ENCODE data around the gene ATPAF2.

The ATPAF2 gene

DNA sequence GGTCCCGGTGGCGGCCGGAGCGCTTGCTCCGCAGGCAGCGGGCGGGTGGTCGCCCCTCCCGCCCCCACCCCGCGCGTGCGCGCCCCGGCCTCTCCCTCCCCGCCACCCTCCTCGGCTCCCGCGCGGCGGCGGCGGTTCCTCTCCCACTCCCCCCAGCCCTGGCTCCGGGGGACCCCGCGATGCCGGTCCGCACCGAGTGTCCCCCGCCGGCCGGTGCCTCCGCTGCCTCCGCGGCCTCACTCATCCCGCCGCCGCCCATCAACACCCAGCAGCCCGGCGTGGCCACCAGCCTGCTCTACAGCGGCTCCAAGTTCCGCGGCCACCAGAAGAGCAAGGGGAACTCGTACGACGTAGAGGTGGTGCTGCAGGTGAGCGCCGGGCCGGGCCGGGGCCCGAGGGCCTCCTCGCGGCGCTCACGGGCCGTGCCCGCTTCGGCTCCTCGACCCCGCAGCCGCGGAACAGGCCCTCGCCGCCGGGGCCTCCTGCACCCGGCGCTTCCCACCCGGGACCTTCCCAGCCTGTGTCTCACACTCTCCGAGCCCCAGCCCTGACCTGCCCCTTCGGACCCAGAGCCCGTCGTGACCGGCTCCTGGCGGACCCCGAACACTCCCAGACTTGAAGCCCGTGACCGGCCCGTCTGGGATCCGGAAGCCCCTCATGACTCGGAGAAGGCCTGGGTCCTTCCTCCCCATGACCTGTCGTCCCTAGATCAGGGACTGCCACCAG lies 730 bp upstream of the ATPAF2 start:
- DNase-seq (ENCODE audit: low read depth), result no peak

GRCh38 chr17:18038149-18038850 lies 668 bp downstream of the ATPAF2 start:
- no peak for DNase-seq (ENCODE audit: low read depth)

DNA sequence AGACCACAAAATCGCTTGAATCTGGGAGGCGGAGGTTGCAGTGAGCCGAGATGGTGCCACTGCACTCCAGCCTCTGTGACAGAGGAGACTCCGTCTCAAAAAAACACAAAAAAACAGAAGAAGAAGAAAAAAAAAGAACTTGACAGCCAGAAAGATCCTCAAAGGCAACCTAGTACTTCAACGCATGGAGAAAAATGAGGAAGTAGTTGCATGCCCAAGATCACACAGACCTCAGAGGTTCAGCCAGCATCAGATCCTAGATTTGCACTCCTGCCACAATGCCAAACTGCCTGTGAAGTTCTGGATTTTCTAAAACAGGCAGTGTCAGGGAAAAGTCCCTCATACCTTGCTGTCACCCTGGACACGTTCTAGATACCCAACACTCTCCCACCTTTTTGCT lies 1.5 kb downstream of the ATPAF2 start:
- DNase-seq (ENCODE audit: low read depth), result no peak

- DNase-seq (ENCODE audit: low read depth), result no peak
These were observed 3.3 kb downstream of the ATPAF2 start for GRCh38 chr17:18035704-18036103.

DNA sequence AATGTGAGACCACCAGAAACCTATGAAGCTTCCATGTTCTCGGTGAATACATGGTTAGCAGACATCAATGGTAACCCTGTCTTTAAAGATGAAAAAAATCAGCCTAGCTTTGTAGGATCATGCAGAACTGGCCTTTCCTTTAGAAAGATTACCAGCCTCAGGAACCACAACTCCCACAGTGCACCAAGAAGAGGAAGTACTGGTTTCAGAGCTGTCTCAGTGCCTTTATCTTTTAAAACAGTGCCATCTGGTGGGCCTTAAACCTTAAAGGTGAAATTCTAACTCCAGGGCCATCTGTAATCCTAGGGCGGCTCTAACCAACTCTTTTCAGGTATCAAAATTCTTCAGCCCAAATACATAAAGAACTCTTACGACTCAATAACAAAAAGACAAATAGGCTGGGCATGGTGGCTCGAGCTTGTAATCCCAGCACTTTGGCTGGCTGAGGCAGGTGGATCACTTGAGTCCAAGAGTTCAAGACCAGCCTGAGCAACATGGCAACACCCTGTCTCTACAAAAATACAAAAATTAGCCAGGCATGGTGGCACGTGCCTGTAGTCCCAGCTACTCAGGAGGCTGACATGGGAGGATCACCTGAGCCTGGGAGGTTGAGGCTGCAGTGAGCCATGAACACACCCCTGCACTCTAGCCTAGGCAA lies 5.4 kb downstream of the ATPAF2 start:
- DNase-seq (ENCODE audit: low read depth), result no peak

DNA sequence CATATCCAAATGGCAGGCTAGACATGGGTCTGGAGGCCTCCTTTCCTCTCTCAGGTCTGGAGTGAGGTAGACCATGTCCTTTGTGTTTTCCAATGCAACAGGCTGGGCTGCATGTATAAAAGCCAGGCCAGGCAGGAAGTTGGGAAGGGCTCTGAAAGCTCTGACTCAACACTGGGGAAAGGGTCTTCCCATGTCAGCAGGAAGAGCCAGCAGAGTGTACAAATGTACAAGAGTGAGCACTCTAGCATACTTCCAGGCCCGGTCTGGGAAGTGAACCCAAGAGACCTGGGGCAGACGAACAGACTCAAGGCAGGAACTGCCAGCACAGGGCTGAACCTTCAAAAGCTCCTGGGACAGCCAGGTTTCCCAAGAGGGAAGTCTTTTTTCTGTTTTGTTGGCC lies 7.0 kb downstream of the ATPAF2 start:
- no peak for DNase-seq (ENCODE audit: low read depth)

DNA sequence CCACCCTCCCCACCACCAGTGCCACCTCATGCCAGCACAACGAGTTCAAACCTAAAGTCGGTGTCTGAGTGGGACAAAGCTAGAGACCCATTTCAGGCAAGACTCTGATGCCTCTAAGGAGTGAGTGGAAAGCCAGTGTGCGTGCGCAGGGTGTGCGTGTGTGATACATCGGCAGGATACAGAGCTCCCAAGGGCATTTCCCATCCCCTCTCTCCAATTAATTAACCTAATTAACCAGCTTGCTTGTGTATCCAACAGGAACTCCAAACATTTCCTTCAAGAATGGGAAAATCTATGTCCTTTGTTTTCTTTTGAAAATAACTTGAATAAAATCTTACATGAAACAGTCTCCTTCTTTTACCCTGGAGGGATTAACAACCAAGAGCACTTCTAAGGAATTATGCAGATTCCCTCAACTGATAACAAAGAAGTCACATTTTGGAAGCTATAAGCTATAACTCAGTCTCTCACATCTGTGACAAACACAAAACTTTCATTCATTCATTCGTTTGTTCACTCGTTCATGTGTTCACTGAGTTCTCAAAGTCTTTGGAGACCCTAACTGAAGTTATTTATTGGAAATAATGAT lies 9.9 kb downstream of the ATPAF2 start:
- no peak for DNase-seq (ENCODE audit: low read depth)

DNA sequence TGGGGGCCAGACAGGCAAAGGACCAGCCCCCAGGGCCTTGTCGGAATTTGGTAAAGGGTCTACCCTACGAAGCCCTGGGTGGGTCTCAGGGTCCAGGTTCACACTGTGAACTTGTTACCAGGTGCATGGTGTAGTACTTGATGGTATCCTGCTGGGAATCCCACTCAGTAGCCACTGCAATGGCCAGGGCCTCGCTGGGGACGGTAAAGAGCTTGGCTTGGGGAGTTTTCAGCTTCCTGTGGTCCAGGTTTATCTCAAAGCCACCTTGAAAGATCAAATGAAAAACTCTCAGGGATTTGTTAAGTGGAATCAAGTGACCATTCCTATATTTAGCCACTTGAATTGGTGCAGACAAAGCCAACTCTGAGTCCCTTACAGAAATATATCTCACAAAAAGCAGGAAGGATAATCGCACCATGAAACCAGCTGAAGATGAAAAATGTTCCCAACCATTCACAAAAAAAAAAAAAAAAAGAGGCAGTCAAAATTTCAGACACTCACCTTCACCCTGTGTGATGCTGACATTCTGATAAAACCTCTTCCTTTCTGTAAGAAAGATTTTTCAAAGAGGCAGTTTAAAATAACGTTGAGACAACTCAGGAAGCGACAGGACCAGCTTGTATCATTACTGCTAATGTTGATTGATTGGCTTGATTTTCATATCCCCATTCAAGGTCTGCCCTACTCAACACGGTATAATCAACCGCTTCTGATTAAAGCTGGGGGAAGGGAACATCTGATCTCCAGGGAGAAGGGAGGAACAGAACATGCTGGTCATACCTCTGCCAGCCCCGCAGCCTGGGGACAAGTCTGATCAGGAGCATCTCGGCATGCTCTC lies 10.6 kb downstream of the ATPAF2 start:
- no peak for DNase-seq (ENCODE audit: low read depth)

GRCh38 chr17:18027280-18027679 lies 11.7 kb downstream of the ATPAF2 start:
- no peak for DNase-seq (ENCODE audit: low read depth)

DNA sequence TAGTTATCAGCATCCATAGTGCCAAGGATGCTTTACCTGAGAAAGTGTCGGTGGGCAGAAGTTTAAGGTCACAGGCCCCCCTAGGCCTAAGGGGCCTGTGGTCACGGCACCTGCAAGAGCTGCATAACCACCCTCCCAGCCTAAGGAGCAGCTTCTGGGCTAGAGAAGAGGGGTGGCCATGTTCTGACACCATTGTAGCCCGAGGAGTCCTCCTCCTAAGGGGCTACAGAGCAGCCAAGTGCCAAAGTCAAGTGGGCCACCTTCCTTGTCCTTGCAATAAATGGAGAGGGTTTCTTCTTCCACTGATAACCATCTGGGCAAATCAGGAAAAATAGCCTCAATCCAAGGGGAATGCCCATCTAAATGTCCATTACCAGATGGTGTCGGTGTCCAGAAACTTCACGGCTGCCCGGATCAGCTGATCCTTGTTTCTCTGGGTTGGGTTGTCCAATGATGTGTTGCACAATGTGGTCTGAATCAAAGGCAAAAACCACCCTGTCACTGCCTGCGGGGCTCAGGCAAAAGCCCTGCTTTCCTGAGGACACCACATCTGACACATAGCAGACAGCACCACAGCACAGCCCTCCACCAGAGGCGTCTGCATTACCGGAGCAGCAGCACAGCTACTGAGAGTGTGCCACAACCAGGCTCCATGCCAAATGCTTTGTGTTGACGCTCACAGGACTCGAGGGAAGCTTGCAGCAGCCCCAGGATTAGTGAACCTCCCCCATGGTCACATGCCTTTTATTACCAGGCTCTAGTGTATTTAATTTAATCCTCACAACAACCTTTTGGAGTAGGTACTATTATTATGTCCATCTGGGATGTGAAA lies 12.8 kb downstream of the ATPAF2 start:
- peak; percentile 74 for DNase-seq (ENCODE audit: low read depth)

GRCh38 chr17:18025241-18025944 lies 13.6 kb downstream of the ATPAF2 start:
- DNase-seq (ENCODE audit: low read depth), result no peak

DNA sequence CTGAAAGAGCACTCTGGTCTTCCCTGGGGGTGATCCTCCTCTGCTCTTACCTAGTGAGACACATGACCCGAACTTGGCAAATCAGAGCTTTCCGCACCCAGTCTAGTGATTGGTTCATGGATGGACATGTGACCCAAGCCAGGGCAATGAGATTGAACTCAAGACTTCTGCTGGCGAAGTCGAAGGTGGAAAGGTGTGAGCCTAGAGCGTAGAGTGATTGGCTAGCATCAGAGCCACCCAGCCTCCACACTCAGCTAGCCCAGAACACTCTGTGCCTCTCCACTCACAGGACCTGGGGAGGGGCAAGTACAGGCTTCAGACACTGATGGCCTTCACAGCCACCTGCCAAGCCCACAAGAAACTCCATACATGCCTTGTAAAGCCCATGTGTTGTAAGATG lies 17.6 kb downstream of the ATPAF2 start:
- no peak for DNase-seq (ENCODE audit: low read depth)

- no peak for DNase-seq (ENCODE audit: low read depth)
These were observed 18.0 kb downstream of the ATPAF2 start for GRCh38 chr17:18020971-18021370.

- DNase-seq (ENCODE audit: low read depth), result no peak
These were observed 19.2 kb downstream of the ATPAF2 start for GRCh38 chr17:18019838-18020154.

DNA sequence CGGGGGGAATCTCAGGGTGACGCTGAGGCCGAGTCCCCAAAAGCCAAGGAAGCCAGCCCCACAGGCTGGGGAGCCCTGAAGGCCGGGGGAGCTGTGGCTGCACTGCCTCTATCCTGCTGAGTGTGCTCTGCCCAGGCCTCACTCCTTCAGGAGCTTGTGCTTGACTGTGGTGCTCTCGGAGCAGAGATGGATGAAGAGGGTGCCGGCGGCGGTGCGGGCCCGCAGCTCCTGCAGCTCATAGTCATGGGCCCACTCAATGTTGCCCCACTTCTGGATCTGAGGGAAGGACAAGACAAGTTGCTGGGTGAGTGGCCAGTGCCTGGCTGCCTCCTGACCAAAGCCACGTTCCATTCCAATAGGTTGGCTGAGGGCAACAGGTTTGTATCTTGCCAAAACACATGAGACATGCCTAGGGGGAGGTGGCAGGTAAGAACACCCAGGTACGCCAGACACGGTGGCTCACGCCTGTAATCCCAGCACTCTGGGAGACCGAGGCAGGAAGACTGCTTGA lies 20.5 kb downstream of the ATPAF2 start:
- DNase-seq (ENCODE audit: low read depth), result no peak

DNA sequence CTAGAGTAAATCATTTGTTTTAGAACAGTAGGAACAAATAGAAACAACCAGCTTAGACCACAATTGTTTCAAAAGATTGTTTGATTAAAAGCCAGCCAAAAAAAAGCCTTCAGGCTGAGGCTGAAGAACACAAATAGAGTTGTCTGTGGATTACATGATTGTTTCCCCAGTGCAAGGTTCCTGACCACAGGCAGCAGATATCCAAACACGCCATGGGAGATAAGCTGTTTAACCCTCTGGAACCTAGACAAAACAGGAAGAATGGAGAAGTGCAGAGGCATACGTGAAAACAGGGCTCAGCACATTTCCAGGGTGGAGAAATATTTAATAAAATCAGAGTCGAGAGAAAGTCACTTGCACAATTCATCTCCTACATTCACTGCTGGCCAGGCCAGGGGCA lies 21.0 kb downstream of the ATPAF2 start:
- no peak for DNase-seq (ENCODE audit: low read depth)

GRCh38 chr17:18016426-18016825 lies 22.5 kb downstream of the ATPAF2 start:
- no peak for DNase-seq (ENCODE audit: low read depth)

- DNase-seq (ENCODE audit: low read depth), result no peak
These were observed 23.4 kb downstream of the ATPAF2 start for GRCh38 chr17:18015593-18015992.

DNA sequence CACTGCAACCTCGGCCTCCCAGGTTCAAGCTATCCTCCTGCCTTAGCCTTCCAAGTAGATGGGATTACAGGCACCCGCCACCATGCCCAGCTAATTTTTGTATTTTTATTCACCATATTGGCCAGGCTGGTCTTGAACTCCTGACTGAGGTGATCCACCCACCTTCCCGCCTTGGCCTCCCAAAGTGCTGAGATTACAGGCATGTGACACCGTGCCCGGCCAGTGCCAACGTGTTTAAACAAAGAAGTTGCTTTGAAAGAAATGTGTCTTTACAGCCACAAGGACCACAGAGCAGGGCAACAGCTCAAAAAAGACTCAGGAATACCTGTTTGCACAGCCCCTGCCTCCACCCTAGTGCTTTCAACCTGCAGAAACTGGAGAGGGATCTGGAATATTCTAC lies 25.0 kb downstream of the ATPAF2 start:
- DNase-seq (ENCODE audit: low read depth), result no peak

- no peak for DNase-seq (ENCODE audit: low read depth)
These were observed 27.7 kb downstream of the ATPAF2 start for GRCh38 chr17:18011286-18011685.

Measured in GM04504 (cell line).